Caco-2 (cell line): ENCODE results near the gene RIPOR3. TPM values are rescaled to one million over a fixed set of nuclear protein-coding genes. Genes with fewer than 3 reads are reported as not detected.

Source experiments
- BruUV-seq: library from RNA; stranded (reverse); fragments of 400-500 nt; replicated peaks from 2 replicates; lab custom pipeline; 2021; lab: Mats Ljungman, UMichigan
- CTCF ChIA-PET: fragments of 300-600 bp; sonication (Branson Sonifier 250); formaldehyde crosslinking; loops from one replicate; lab custom pipeline; 2022; ENCODE audit warnings: antibody characterized with exemption; lab: Charles Lee
- POLR2A ChIA-PET: fragments of 300-600 bp; sonication (Branson Sonifier 250); formaldehyde crosslinking; loops from one replicate; lab custom pipeline; 2022; ENCODE audit warnings: antibody characterized with exemption; lab: Charles Lee
- DNase-seq, 2 experiments: peaks; one replicate each; pipeline versions ENCODE4 v3.0.0 to v3.0.0-alpha.2; 2020 to 2022
- H3K27me3 ChIP-seq: replicated peaks from 2 replicates; pipeline ENCODE4 v1.6.0; 2011; ENCODE audit warnings: low read length; ENCODE audit not compliant: control insufficient read depth, insufficient read depth
- H3K36me3 ChIP-seq: 2 replicates; pipeline ENCODE4 v1.5.1; 2011; ENCODE audit warnings: low read length; ENCODE audit not compliant: control insufficient read depth, insufficient read depth
- H3K4me1 ChIP-seq: fragments of 250-450 bp; sonication (Bioruptor Pico); 2 replicates; pipeline ENCODE4 v1.5.1; 2020; ENCODE audit warnings: mild to moderate bottlenecking
- H3K4me3 ChIP-seq: 2 replicates; pipeline ENCODE4 v1.5.1; 2011; ENCODE audit warnings: low read depth, mild to moderate bottlenecking, control low read depth, low read length
- H3K9me3 ChIP-seq: fragments of 250-450 bp; sonication (Bioruptor Pico); 2 replicates; pipeline ENCODE4 v1.5.1; 2020; ENCODE audit warnings: mild to moderate bottlenecking, moderate library complexity
- H3K27ac Mint-ChIP-seq: one replicate; pipeline ENCODE4 v1.8.0; 2022; ENCODE audit warnings: mixed read lengths; ENCODE audit not compliant: unreplicated experiment
- H3K27me3 Mint-ChIP-seq: one replicate; pipeline ENCODE4 v1.8.0; 2022; ENCODE audit warnings: mixed read lengths; ENCODE audit not compliant: insufficient read depth, unreplicated experiment
- H3K36me3 Mint-ChIP-seq: one replicate; pipeline ENCODE4 v1.8.0; 2022; ENCODE audit warnings: mild to moderate bottlenecking, mixed read lengths; ENCODE audit not compliant: insufficient read depth, unreplicated experiment
- H3K4me1 Mint-ChIP-seq: one replicate; pipeline ENCODE4 v1.8.0; 2022; ENCODE audit warnings: low read depth, mixed read lengths; ENCODE audit not compliant: unreplicated experiment
- H3K4me3 Mint-ChIP-seq: one replicate; pipeline ENCODE4 v1.8.0; 2022; ENCODE audit warnings: mild to moderate bottlenecking, moderate library complexity, mixed read lengths; ENCODE audit not compliant: unreplicated experiment
- H3K9me3 Mint-ChIP-seq: one replicate; pipeline ENCODE4 v1.8.0; 2022; ENCODE audit warnings: mixed read lengths; ENCODE audit not compliant: unreplicated experiment
- CTCF ChIP-seq, 2 experiments: fragments of 200-600 bp in 1 of 2; IDR thresholded peaks; 1 replicate in 1 of 2; 2 replicates in 1 of 2; pipeline versions ENCODE4 v1.5.1 to v1.8.0; 2011 to 2022; ENCODE audit warnings: antibody characterized with exemption in 1 of 2, control low read depth in 1 of 2, inconsistent platforms in 1 of 2, low read depth in 1 of 2, low read length in 1 of 2, mild to moderate bottlenecking in 1 of 2, moderate library complexity in 1 of 2; ENCODE audit not compliant: insufficient read depth in 1 of 2, severe bottlenecking in 1 of 2, unreplicated experiment in 1 of 2
- intact Hi-C: fragments of 100-400 bp; cut with micrococcal nuclease; formaldehyde crosslinking; loops from one replicate; pipeline ENCODE4 v1.10.0; 2022; ENCODE audit not compliant: unreplicated experiment
- total RNA-seq: library from RNA; stranded (reverse); gene quantifications from 2 replicates; pipeline ENCODE4 v1.2.3, GENCODE V29; 2022

Gene RIPOR3
- total RNA-seq, 1 experiment from 2014 or later, result 0.18 TPM

DNA sequence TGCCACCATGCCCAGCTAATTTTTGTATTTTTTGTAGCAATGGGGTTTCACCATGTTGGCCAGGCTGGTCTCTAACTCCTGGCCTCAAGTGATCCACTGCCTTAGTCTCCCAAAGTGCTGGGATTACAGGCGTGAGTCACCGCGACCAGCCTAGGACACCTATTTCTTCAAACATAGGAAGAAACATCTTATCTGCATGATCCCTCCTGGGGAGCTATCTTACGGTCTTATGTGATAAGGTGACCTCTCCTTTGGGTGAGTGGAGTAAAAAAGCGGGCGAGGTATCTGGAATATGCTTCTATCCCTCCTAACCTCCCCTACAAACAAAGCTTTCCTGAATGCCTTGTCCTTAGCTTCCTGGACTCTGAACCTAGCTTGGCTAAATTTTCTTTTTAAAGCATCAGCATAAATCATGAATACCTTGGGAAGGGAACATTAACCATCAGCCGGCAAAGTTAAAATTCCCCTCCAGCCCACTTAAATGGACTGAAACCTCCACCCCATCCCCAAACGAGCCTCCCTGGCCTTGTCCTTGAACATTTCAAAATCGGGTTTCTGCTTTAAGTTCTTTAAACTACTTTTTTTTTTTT is 24.5 kb downstream of the RIPOR3 start:
- peaks cover 85% of the 10 kb centered on the region for H3K4me1 ChIP-seq
- H3K9me3 ChIP-seq, result no peaks in the 10 kb centered on the region
- peak overlapping the region; percentile 47 for H3K4me3 Mint-ChIP-seq
- H3K27me3 ChIP-seq, result no peaks in the 10 kb centered on the region
- intact Hi-C loops, result loop anchor here (1.0 kb wide), 2 partner anchors 34 to 44 kb away; no protein-coding TSS in a partner anchor
- H3K27ac Mint-ChIP-seq, result peak overlapping the region; percentile 94
- peak; percentile 87 to 95 for DNase-seq
- POLR2A ChIA-PET, result interaction anchor here (0.5 to 2.3 kb wide), 13 partner anchors 9 to 750 kb away, joined by 3 to 36 read pairs (median 4); partner anchors contain the start of gene PARD6B
- H3K27me3 Mint-ChIP-seq, result no peaks in the 10 kb centered on the region
- no peak for TF ChIP-seq CTCF (IDR thresholded peaks at IDR 0.05; ENCODE audit: insufficient read depth in 1 of 2, low read depth in 1 of 2, low read length in 1 of 2, severe bottlenecking in 1 of 2, unreplicated experiment in 1 of 2)
- no TSS peak for BruUV-seq
- no peak overlapping the region for H3K4me3 ChIP-seq
- H3K4me1 Mint-ChIP-seq, result peaks cover 77% of the 10 kb centered on the region
- no peaks in the 10 kb centered on the region for H3K36me3 ChIP-seq
- H3K9me3 Mint-ChIP-seq, result no peaks in the 10 kb centered on the region
- peaks cover 9% of the 10 kb centered on the region for H3K36me3 Mint-ChIP-seq
- CTCF ChIA-PET, result interaction anchor here (0.5 to 3.5 kb wide), 25 partner anchors 9 to 264 kb away, joined by 3 to 41 read pairs (median 6); partner anchors contain the start of genes ADNP and BCAS4

DNA sequence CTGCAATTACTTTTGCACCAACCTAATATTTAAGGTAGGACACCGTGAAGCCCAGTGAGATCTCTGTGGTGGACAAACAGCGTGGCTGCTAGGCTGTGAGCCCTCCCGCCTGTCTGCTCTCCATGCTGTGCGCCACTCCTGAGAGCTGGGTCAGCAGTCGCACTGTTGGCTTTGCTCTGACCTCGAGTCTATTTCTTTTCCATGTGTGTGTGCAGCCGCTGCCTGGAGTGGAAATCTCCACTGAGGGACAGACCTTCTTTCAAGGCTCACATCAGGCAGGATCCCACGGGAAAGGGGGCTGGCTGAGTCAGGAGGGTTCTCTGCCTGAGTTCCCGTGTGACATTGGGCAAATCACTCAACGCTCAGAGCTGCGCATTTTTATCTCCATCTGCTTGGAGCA is 27.1 kb downstream of the RIPOR3 start:
- ChIA-PET POLR2A (interaction anchor here (1.9 kb wide), 1 partner anchor 85 kb away, joined by 6 read pairs; no protein-coding TSS in a partner anchor), CTCF (interaction anchor here (0.7 to 5.0 kb wide), 8 partner anchors 29 to 124 kb away, joined by 3 to 88 read pairs (median 30); no protein-coding TSS in a partner anchor)
- Histone ChIP-seq H3K27me3 (no peaks in the 10 kb centered on the region), H3K36me3 (no peaks in the 10 kb centered on the region), H3K4me3 (no peak overlapping the region), H3K4me1 (peaks cover 88% of the 10 kb centered on the region), H3K9me3 (no peaks in the 10 kb centered on the region)
- TF ChIP-seq CTCF (IDR thresholded peaks at IDR 0.05; ENCODE audit: insufficient read depth in 1 of 2, low read depth in 1 of 2, low read length in 1 of 2, severe bottlenecking in 1 of 2, unreplicated experiment in 1 of 2), result no peak
- H3K36me3 Mint-ChIP-seq, result peaks cover 9% of the 10 kb centered on the region
- H3K4me1 Mint-ChIP-seq, result peaks cover 82% of the 10 kb centered on the region
- peak overlapping the region; percentile 87 for H3K27ac Mint-ChIP-seq
- BruUV-seq, result no TSS peak
- DNase-seq, result no peak
- no peaks in the 10 kb centered on the region for H3K9me3 Mint-ChIP-seq
- intact Hi-C loops, result no loop called here
- no peaks in the 10 kb centered on the region for H3K27me3 Mint-ChIP-seq
- H3K4me3 Mint-ChIP-seq, result peak overlapping the region; percentile 25

- BruUV-seq, result TSS peak; percentile 47
- Histone ChIP-seq H3K9me3 (no peaks in the 10 kb centered on the region), H3K4me1 (peaks cover 88% of the 10 kb centered on the region), H3K4me3 (no peak overlapping the region), H3K27me3 (no peaks in the 10 kb centered on the region), H3K36me3 (no peaks in the 10 kb centered on the region)
- peak overlapping the region; percentile 87 for H3K27ac Mint-ChIP-seq
- intact Hi-C loops, result loop anchor here (1.0 to 2.0 kb wide), 8 partner anchors 28 to 125 kb away; partner anchors contain the start of gene PARD6B
- no peak overlapping the region for H3K4me3 Mint-ChIP-seq
- TF ChIP-seq CTCF (IDR thresholded peaks at IDR 0.05; ENCODE audit: insufficient read depth in 1 of 2, low read depth in 1 of 2, low read length in 1 of 2, severe bottlenecking in 1 of 2, unreplicated experiment in 1 of 2), result peak; percentile 82 to 93
- peaks cover 9% of the 10 kb centered on the region for H3K36me3 Mint-ChIP-seq
- no peaks in the 10 kb centered on the region for H3K27me3 Mint-ChIP-seq
- CTCF ChIA-PET, result interaction anchor here (0.5 to 5.0 kb wide), 54 partner anchors 9 to 850 kb away, joined by 3 to 88 read pairs (median 6); partner anchors contain the start of genes ADNP, BCAS4, PARD6B and RIPOR3
- no peaks in the 10 kb centered on the region for H3K9me3 Mint-ChIP-seq
- peak; percentile 82 to 88 for DNase-seq
- POLR2A ChIA-PET, result interaction anchor here (0.5 to 1.9 kb wide), 15 partner anchors 27 to 472 kb away, joined by 3 to 9 read pairs (median 5); partner anchors contain the start of gene PARD6B
- H3K4me1 Mint-ChIP-seq, result peaks cover 84% of the 10 kb centered on the region
These were observed 28.1 kb downstream of the RIPOR3 start for GRCh38 chr20:50663095-50663821.
